ENCODE data around the gene RTRAF.

- TF ChIP-seq CTCF (IDR thresholded peaks at IDR 0.05): no peak
- TF ChIP-seq POLR2AphosphoS5 (IDR thresholded peaks at IDR 0.05; ENCODE audit: low read depth, low read length): no peak
- TF ChIP-seq SIN3A (IDR thresholded peaks at IDR 0.05; ENCODE audit: borderline replicate concordance, insufficient read depth, low read depth, low read length): no peak
Measured at GRCh38 chr14:51942971-51943370, 46.4 kb upstream of the RTRAF start.
